Muscle of arm (tissue), 12 donors: ENCODE results near the gene HIPK2. TPM values are rescaled to one million over a fixed set of nuclear protein-coding genes. Genes with fewer than 3 reads are reported as not detected.

ENCODE experiments used
- DNase-seq: peaks from one replicate; pipeline ENCODE4 v3.0.0-alpha.2; 2013
- polyA plus RNA-seq, 12 donors: library from polyadenylated mRNA; unstranded; fragments of 120-200 nt; gene quantifications; one replicate each; pipeline ENCODE4 v1.2.1, GENCODE V29; 2013; ENCODE audit not compliant: insufficient read length in 12 of 12

Gene HIPK2
- polyA plus RNA-seq, 12 donors: 9.7 to 65.7 (median 12.3) TPM

DNA sequence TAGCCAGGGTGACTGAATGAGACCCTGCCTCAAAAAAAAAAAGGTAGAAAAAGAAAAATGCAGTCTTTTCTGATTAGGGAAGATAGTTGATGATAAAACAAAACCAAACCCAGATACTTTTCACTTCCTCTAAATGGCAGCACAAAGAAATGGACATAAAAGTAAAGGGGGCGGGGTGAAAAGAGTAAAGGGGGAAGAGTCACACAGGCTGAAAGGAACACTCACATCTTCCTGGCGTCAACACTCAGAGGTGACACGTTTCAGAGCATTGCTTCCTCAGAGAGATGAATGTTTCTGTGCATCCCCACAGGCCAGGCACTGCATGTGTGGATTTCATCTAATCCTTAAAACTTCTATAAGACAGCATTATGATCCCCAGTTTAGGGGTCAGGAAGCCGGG lies 81.2 kb downstream of the HIPK2 start:
- no peak for DNase-seq

GRCh38 chr7:139695588-139695987 lies 82.2 kb downstream of the HIPK2 start:
- DNase-seq: no peak

DNA sequence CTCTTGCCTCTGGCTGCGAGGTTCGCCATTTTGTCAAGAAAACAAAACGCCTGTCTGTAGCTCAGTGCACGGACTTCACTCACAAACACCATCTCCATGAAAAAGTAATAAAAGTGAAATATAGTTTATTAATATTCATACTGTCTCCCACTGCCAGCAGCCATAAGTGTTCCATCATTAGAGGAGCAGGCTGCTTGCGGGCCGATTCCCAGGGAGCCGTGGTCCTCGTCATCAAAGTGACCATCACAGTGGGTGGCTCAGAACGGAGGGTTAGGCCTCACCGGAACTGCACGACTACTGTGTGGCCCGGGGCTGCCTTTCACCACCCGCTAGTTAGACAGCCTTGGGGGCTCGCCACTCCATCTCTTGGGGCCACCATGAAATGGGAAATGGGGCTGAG lies 82.7 kb downstream of the HIPK2 start:
- DNase-seq: no peak

DNA sequence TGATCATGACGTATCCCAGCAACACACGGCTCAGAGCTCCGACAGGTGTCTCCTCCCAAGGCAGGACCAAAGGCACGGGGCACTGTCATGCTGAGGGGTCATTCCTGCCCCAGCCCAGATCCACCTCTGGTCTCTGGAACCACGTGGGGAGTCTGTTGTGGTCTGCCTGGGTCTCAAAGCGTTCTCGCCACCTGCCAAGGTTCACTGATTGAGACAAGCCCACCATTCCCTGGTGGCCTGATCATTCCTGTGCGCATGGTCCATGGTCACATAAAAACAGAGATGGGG lies 83.5 kb downstream of the HIPK2 start:
- no peak for DNase-seq

DNA sequence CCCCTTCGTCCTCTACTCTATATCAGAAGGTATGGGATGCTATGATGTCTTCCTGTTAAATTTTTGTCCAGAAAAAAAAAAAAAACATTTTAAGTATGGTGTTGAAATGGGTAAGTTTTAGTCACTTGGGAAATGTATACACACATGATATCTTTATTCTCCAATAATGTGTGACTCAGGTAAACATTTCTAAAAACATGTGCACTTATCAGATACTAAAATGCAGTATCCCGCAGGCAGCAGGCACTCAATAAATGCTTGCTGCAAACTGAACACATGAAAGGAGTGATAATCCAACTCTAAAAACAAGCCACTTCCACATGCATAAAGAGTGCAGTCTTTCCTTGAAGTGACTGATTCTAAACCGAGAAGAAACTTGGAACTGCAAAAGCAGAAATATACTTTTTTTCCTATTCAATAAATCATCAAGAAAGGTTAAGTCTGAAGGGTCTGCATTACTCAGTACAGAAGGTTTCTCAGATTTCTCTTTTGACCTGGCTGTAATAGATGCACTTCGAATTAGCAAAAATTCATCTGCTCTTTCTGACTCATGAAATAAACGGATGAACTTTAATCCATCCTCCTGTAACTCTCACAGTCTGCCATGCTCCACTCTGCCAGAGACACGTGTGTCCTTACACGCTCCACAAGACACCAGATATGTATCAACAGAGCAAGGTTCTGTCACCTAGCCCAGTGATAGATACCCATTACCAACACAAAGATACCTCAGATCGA lies 84.0 kb downstream of the HIPK2 start:
- DNase-seq: no peak

DNA sequence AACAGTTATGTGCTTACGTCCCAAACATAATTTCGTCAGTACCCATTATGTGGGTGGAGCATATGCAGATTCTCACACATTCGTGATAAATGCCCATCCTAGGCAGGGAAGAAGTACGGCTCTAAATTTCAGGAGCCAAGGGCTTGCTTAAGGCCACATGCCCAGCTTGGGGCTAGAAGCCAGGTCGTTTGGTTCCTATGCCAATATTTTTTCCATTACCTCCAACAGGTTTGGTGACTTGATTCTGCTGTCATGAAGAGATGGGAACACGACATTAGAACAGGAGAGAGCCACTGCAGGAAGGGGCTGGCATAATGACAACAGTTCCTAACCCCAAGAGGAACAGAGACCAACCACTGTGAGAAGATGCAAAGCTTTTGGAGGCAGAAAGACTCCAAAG lies 85.1 kb downstream of the HIPK2 start:
- DNase-seq: no peak

DNA sequence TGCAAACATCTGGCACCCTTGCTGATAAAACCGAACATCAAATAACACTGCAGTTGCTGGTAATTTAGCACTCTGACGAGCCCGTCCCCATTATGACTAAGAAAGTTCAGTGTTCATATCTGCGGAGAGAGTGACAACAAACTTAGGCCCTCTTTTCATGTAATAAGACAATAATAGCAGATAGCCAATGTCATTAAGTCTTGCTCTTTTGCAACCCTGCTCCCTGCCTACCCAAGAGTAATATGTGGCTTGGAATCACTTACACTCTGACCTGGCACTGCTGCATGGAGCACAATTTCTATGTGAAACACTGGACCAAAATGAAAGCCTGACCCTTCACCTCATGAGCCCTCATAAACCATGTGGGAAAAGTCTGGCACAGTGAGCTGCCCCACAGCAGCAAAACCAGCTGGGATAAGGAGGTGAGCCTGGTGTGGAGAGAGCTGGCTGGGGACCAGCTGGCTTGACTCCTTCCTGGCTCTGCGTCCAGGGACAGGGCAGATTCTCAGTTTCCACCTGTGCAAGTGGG lies 86.5 kb downstream of the HIPK2 start:
- no peak for DNase-seq

- DNase-seq: no peak
Measured at GRCh38 chr7:139687980-139688632, 89.7 kb downstream of the HIPK2 start.

- no peak for DNase-seq
Measured at GRCh38 chr7:139687211-139687954, 90.4 kb downstream of the HIPK2 start.

DNA sequence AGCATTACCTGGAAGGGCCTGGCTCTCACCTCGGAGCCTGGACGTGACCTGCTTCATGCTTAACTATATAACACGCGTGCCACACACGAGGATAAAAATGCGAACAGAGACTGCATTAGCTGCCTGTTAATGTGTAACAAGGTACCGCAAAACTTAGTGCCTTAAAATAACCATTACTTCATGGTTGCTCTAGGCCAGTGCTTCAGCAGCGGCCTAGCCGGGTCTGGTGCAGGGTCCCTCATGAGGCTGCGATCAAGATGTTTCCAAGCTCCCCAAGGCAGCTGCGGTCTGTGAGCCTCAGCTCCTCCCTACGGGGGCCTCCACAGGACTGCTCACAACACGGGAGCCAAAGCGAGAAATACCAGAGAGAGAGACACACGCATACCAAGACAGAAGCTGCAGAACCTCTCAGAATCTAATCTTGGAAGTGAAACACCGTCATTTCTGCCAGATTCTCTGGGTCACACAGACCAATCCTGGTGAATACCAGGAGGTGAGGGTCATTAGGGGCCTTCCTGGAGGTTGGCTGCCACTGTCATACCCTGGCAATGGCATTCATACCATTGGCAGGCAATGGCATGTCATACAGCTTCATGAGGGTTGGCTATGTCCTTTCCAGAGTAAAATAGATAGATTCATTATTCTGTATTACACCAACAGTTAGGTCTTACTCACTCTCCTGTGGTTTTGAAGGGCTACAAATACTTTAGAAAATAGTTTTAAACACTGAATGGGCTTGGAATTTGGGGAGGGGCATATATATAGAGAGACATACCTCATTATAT lies 94.5 kb downstream of the HIPK2 start:
- no peak for DNase-seq

- DNase-seq: no peak
Measured at GRCh38 chr7:139682136-139683013, 95.4 kb downstream of the HIPK2 start.

DNA sequence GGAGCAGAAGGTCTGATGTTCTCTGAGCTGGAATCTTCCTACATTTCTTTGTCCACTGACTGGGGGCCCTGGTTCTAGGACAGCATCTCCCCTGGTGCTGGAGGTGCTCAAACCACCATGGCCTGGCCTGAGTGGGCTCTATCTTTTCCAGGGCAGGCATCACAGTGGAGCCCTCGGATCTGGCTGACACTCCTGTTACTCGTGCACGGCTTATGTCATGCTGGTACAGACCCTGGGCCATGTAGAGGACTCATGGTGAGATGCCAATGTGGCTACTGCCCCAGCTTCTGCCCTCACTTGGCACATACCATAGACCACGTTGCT lies 96.0 kb downstream of the HIPK2 start:
- no peak for DNase-seq

GRCh38 chr7:139681463-139681755 lies 96.4 kb downstream of the HIPK2 start:
- DNase-seq: no peak

GRCh38 chr7:139680676-139681462 lies 96.9 kb downstream of the HIPK2 start:
- DNase-seq: no peak

- no peak for DNase-seq
Measured at GRCh38 chr7:139679731-139680594, 97.8 kb downstream of the HIPK2 start.

GRCh38 chr7:139676390-139676789 lies 101.4 kb downstream of the HIPK2 start:
- no peak for DNase-seq

DNA sequence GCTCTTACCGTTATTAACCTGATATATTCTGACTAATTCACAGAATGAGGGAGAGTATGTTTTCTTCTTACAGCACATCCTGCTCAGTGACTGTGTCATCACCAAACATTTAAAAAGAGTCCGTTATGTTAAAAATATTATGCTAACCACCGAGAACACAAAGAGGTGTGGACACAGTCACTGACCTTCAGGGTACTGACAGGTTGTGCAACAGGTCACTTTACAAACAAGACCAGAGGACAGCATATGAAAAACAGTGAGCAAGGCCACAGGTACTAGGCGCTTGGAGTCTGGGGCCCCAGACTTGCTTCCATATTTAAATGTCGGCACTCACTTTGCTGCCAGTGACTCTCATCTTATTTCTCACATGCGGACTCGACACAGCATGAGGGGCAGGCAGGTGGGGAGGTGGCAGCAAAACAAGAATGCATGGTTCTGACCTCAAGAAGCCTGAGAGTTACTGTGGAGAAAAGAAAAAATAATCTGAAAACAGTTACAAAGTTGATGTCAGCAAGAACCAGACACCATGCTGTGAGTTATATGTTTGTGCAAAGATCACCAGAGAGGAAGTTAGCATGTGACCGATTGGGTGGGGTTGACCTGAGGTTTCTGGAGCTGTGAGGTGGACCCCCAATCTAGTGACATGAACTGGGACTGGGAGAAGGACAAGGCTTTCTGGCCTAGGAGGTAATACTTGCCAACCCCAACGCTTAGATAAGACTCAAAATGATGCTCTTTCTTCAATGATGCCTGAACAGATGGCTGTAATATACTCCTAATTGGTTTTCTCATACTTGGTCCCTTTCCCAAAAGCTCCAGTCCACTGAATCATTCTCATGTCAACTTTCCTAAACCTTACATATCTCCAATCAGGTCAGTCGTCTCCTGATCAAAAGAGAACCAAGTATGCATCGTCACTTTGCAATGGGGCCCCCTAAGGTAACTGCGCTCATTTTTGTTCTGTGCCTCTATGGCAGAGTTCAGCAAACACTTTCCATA lies 102.4 kb downstream of the HIPK2 start:
- no peak for DNase-seq

DNA sequence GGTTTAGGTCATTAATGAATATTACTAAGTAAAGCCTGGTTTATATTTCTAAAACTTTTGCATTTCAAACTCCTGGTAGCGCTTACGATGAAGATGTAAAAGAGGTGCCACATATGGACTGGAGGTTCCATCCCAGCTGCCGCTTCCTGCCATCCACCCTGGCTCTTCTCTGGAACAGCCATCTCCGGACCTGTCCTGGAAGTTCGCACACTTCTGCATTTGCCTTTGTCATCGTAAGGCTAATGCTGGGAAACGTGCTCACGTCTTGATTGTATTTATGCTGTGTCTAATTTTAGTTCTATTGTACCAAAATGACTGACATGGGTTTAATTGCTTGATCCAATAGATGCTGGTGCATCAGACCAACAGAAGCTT lies 103.1 kb downstream of the HIPK2 start:
- no peak for DNase-seq
